Endodermal cell (in vitro differentiated cells): ENCODE data around the gene NME7. TPM values are rescaled to one million over a fixed set of nuclear protein-coding genes. Genes with fewer than 3 reads are reported as not detected.

Experiments
- DNase-seq: peaks from one replicate; pipeline ENCODE4 v3.0.0-alpha.2; 2017
- H3K27ac ChIP-seq: 2 replicates; pipeline ENCODE4 v1.5.1; 2013; ENCODE audit warnings: mild to moderate bottlenecking, low read depth, low read length, moderate library complexity
- H3K27me3 ChIP-seq: 2 replicates; pipeline ENCODE4 v1.6.1; 2013; ENCODE audit warnings: mild to moderate bottlenecking, low read length, moderate library complexity; ENCODE audit not compliant: insufficient read depth, control insufficient read depth, poor library complexity, severe bottlenecking
- H3K36me3 ChIP-seq: 2 replicates; pipeline ENCODE4 v1.7.0; 2013; ENCODE audit warnings: mild to moderate bottlenecking, low read length, moderate library complexity; ENCODE audit not compliant: control insufficient read depth, insufficient read depth
- H3K4me1 ChIP-seq: one replicate; pipeline ENCODE4 v1.7.0; 2013; ENCODE audit warnings: low read length; ENCODE audit not compliant: control insufficient read depth, insufficient read depth
- H3K4me3 ChIP-seq: 2 replicates; pipeline ENCODE4 v1.5.1; 2013; ENCODE audit warnings: mild to moderate bottlenecking, low read length, moderate library complexity
- H3K9ac ChIP-seq: 2 replicates; pipeline ENCODE4 v1.6.1; 2013; ENCODE audit warnings: mild to moderate bottlenecking, low read length, moderate library complexity; ENCODE audit not compliant: poor library complexity, severe bottlenecking; ENCODE audit errors: extremely low read depth
- H3K9me3 ChIP-seq: 2 replicates; pipeline ENCODE4 v1.6.1; 2013; ENCODE audit warnings: mild to moderate bottlenecking, low read length, moderate library complexity; ENCODE audit not compliant: control insufficient read depth
- H3K27ac Mint-ChIP-seq: 2 replicates; pipeline ENCODE4 v1.8.0; 2020; ENCODE audit warnings: mixed read lengths
- H3K27me3 Mint-ChIP-seq: 2 replicates; pipeline ENCODE4 v1.8.0; 2021; ENCODE audit warnings: mild to moderate bottlenecking, mixed read lengths; ENCODE audit not compliant: insufficient read depth
- H3K36me3 Mint-ChIP-seq: 2 replicates; pipeline ENCODE4 v1.8.0; 2020; ENCODE audit warnings: low read depth, mixed read lengths
- H3K4me1 Mint-ChIP-seq: 2 replicates; pipeline ENCODE4 v1.8.0; 2020; ENCODE audit warnings: mixed read lengths
- H3K4me3 Mint-ChIP-seq: 2 replicates; pipeline ENCODE4 v1.8.0; 2020; ENCODE audit warnings: mild to moderate bottlenecking, moderate library complexity, mixed read lengths
- H3K9me3 Mint-ChIP-seq: 2 replicates; pipeline ENCODE4 v1.8.0; 2020; ENCODE audit warnings: mild to moderate bottlenecking, mixed read lengths
- CTCF ChIP-seq: fragments of 200-600 bp; sonication (generic); conservative IDR thresholded peaks from 2 replicates; pipeline ENCODE4 v1.5.0; 2021; ENCODE audit warnings: antibody characterized with exemption, mild to moderate bottlenecking
- WGBS, 2 experiments: methylation state at CpG; one replicate each; pipeline versions ENCODE4 v1.1.5 to v1.1.7; 2013; ENCODE audit warnings: missing lambda C conversion rate in 2 of 2, mixed read lengths in 1 of 2; ENCODE audit not compliant: insufficient coverage in 1 of 2, insufficient read length in 1 of 2; 5-methylcytosine and 5-hydroxymethylcytosine counted together
- total RNA-seq, 2 donors: library from RNA; stranded (reverse); fragmentation: NEBNext Ultra II Directional in 1 of 2; extraction: Animal tissue kit (Norgen Biotek cat#: 25700) in 1 of 2; gene quantifications; 2 replicates in 1 of 2; 3 replicates in 1 of 2; pipeline ENCODE4 v1.2.1, GENCODE V29; 2021

The NME7 gene
- total RNA-seq, 2 donors from 2014 or later: 28.1 to 32.3 TPM

GRCh38 chr1:169330927-169331326 lies 36.7 kb downstream of the NME7 start:
- H3K4me3 Mint-ChIP-seq: no peak overlapping the region
- TF ChIP-seq CTCF: no peak
- no peaks in the 10 kb centered on the region for H3K27me3 ChIP-seq
- H3K27ac ChIP-seq: no peak overlapping the region
- H3K9ac ChIP-seq: no peak overlapping the region
- H3K9me3 Mint-ChIP-seq: peaks cover 30% of the 10 kb centered on the region
- WGBS, 2 experiments: 100% methylated on average over 1 of the region's 2 CpGs; no CpG with 5 or more reads in 1 of the 2 experiments
- peaks cover 19% of the 10 kb centered on the region for H3K36me3 Mint-ChIP-seq
- H3K36me3 ChIP-seq: no peaks in the 10 kb centered on the region
- no peaks in the 10 kb centered on the region for H3K4me1 Mint-ChIP-seq
- no peaks in the 10 kb centered on the region for H3K4me1 ChIP-seq
- peaks cover 7% of the 10 kb centered on the region for H3K9me3 ChIP-seq
- H3K27ac Mint-ChIP-seq: no peak overlapping the region
- no peak overlapping the region for H3K4me3 ChIP-seq
- no peaks in the 10 kb centered on the region for H3K27me3 Mint-ChIP-seq
- no peak for DNase-seq

GRCh38 chr1:169329383-169329782 lies 38.2 kb downstream of the NME7 start:
- H3K9me3 Mint-ChIP-seq: peaks cover 18% of the 10 kb centered on the region
- no peak for TF ChIP-seq CTCF
- H3K27me3 Mint-ChIP-seq: no peaks in the 10 kb centered on the region
- Histone ChIP-seq H3K4me3 (no peak overlapping the region), H3K36me3 (no peaks in the 10 kb centered on the region), H3K27me3 (no peaks in the 10 kb centered on the region), H3K27ac (no peak overlapping the region), H3K9me3 (peaks cover 7% of the 10 kb centered on the region), H3K4me1 (no peaks in the 10 kb centered on the region), H3K9ac (no peak overlapping the region)
- H3K36me3 Mint-ChIP-seq: peaks cover 5% of the 10 kb centered on the region
- no peak overlapping the region for H3K27ac Mint-ChIP-seq
- 63 to 91% methylated on average over 1 of the region's 1 CpG for WGBS, 2 experiments
- H3K4me1 Mint-ChIP-seq: peaks cover 3% of the 10 kb centered on the region
- DNase-seq: no peak
- no peak overlapping the region for H3K4me3 Mint-ChIP-seq

GRCh38 chr1:169327875-169328274 lies 39.7 kb downstream of the NME7 start:
- H3K27me3 Mint-ChIP-seq: no peaks in the 10 kb centered on the region
- peaks cover 2% of the 10 kb centered on the region for H3K36me3 Mint-ChIP-seq
- WGBS, 2 experiments: 86 to 95% methylated on average over 1 to 2 of the region's 2 CpGs
- H3K27ac Mint-ChIP-seq: no peak overlapping the region
- no peak overlapping the region for H3K27ac ChIP-seq
- TF ChIP-seq CTCF: no peak
- no peaks in the 10 kb centered on the region for H3K36me3 ChIP-seq
- H3K4me1 Mint-ChIP-seq: peaks cover 3% of the 10 kb centered on the region
- peaks cover 7% of the 10 kb centered on the region for H3K9me3 ChIP-seq
- no peaks in the 10 kb centered on the region for H3K4me1 ChIP-seq
- no peak overlapping the region for H3K4me3 ChIP-seq
- no peaks in the 10 kb centered on the region for H3K27me3 ChIP-seq
- no peak overlapping the region for H3K9ac ChIP-seq
- H3K4me3 Mint-ChIP-seq: no peak overlapping the region
- H3K9me3 Mint-ChIP-seq: peaks cover 18% of the 10 kb centered on the region
- DNase-seq: no peak
